ENCODE data around the gene PKM. TPM values are rescaled to one million over a fixed set of nuclear protein-coding genes. Genes with fewer than 3 reads are reported as not detected.

PKM gene
- total and polyA plus RNA-seq, 9 of the 15 experiments (the other 6 are each of a cell fraction or from before 2014, with no cell fraction given), result 140 to 825 (median 383) TPM

DNA sequence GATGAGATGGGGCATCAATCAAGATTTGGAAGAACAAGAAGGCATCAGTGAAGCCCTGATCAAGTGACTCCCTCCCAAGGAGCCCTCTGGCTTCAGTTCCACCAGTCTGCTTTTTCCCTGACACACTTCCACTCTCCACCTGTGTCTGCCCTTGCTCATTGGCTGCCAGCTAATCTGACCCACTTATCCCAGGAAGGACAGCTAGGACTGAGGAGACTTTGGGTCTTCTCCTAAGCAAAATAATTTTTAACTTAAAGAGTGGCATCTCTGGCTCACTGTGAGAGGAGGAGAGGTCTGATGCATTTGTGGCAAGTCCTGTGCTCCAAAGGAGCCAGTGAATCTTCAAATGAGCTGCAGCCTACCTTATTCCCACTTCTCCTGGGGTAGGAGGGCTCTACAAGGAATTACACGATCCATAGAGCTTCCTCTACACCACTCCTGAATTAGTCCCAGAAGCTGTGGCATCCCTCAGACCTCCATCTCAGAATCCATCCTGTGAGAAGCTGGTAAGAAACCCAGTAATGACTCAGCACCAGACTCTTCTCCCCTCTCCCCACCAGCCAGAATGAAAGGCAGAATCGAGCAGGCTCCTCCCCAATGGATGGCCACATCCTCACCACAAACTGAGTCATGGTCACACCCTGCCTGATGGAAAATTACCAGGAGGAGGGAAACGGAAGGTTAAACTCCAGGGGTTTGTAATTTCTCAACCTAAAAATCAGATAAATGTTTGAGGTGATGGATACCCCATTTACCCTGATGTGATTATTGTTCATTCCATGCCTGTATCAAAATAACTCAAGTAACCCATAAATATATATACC is 6.3 kb upstream of the PKM start (continued):
- TF ChIP-seq, protein P1, sequence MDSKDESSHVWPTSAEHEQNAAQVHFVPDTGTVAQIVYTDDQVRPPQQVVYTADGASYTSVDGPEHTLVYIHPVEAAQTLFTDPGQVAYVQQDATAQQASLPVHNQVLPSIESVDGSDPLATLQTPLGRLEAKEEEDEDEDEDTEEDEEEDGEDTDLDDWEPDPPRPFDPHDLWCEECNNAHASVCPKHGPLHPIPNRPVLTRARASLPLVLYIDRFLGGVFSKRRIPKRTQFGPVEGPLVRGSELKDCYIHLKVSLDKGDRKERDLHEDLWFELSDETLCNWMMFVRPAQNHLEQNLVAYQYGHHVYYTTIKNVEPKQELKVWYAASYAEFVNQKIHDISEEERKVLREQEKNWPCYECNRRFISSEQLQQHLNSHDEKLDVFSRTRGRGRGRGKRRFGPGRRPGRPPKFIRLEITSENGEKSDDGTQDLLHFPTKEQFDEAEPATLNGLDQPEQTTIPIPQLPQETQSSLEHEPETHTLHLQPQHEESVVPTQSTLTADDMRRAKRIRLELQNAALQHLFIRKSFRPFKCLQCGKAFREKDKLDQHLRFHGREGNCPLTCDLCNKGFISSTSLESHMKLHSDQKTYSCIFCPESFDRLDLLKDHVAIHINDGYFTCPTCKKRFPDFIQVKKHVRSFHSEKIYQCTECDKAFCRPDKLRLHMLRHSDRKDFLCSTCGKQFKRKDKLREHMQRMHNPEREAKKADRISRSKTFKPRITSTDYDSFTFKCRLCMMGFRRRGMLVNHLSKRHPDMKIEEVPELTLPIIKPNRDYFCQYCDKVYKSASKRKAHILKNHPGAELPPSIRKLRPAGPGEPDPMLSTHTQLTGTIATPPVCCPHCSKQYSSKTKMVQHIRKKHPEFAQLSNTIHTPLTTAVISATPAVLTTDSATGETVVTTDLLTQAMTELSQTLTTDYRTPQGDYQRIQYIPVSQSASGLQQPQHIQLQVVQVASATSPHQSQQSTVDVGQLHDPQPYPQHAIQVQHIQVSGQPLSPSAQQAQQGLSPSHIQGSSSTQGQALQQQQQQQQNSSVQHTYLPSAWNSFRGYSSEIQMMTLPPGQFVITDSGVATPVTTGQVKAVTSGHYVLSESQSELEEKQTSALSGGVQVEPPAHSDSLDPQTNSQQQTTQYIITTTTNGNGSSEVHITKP (IDR thresholded peaks at IDR 0.05; ENCODE audit: partially characterized antibody), result peak; percentile 67
- TF ChIP-seq SOX6 (IDR thresholded peaks at IDR 0.05) (peak; percentile 60; the same call in 1 of the 2 replicates), JUN (IDR thresholded peaks at IDR 0.05; ENCODE audit: borderline replicate concordance, low read depth, low read length) (peak; percentile 91), JUN (CRISPR knock-in tag; IDR thresholded peaks at IDR 0.05; ENCODE audit: borderline replicate concordance) (no peak), ZNF699 (CRISPR knock-in tag; IDR thresholded peaks at IDR 0.05; ENCODE audit: insufficient replicate concordance) (no peak), NFE2L1 (tag; IDR thresholded peaks at IDR 0.05; ENCODE audit: borderline replicate concordance, low read depth) (peak; percentile 81), DPF2 (IDR thresholded peaks at IDR 0.05) (peak; percentile 92), BACH1 (tag; IDR thresholded peaks at IDR 0.05) (peak; percentile 93)
- TF ChIP-seq, protein P2, sequence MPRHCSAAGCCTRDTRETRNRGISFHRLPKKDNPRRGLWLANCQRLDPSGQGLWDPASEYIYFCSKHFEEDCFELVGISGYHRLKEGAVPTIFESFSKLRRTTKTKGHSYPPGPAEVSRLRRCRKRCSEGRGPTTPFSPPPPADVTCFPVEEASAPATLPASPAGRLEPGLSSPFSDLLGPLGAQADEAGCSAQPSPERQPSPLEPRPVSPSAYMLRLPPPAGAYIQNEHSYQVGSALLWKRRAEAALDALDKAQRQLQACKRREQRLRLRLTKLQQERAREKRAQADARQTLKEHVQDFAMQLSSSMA (CRISPR knock-in tag; IDR thresholded peaks at IDR 0.05), result no peak
- TF ChIP-seq, protein P3, sequence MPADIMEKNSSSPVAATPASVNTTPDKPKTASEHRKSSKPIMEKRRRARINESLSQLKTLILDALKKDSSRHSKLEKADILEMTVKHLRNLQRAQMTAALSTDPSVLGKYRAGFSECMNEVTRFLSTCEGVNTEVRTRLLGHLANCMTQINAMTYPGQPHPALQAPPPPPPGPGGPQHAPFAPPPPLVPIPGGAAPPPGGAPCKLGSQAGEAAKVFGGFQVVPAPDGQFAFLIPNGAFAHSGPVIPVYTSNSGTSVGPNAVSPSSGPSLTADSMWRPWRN (IDR thresholded peaks at IDR 0.05; ENCODE audit: low read depth), result peak; percentile 47
- TF ChIP-seq, protein P4, sequence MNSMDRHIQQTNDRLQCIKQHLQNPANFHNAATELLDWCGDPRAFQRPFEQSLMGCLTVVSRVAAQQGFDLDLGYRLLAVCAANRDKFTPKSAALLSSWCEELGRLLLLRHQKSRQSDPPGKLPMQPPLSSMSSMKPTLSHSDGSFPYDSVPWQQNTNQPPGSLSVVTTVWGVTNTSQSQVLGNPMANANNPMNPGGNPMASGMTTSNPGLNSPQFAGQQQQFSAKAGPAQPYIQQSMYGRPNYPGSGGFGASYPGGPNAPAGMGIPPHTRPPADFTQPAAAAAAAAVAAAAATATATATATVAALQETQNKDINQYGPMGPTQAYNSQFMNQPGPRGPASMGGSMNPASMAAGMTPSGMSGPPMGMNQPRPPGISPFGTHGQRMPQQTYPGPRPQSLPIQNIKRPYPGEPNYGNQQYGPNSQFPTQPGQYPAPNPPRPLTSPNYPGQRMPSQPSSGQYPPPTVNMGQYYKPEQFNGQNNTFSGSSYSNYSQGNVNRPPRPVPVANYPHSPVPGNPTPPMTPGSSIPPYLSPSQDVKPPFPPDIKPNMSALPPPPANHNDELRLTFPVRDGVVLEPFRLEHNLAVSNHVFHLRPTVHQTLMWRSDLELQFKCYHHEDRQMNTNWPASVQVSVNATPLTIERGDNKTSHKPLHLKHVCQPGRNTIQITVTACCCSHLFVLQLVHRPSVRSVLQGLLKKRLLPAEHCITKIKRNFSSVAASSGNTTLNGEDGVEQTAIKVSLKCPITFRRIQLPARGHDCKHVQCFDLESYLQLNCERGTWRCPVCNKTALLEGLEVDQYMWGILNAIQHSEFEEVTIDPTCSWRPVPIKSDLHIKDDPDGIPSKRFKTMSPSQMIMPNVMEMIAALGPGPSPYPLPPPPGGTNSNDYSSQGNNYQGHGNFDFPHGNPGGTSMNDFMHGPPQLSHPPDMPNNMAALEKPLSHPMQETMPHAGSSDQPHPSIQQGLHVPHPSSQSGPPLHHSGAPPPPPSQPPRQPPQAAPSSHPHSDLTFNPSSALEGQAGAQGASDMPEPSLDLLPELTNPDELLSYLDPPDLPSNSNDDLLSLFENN (IDR thresholded peaks at IDR 0.05; ENCODE audit: low read depth in 2 of 2, low read length in 2 of 2), result 0 out of 4 replicates have a peak, but pooled peaks of 1 of the 2 experiments have one; percentile 30
- TF ChIP-seq, protein P5, sequence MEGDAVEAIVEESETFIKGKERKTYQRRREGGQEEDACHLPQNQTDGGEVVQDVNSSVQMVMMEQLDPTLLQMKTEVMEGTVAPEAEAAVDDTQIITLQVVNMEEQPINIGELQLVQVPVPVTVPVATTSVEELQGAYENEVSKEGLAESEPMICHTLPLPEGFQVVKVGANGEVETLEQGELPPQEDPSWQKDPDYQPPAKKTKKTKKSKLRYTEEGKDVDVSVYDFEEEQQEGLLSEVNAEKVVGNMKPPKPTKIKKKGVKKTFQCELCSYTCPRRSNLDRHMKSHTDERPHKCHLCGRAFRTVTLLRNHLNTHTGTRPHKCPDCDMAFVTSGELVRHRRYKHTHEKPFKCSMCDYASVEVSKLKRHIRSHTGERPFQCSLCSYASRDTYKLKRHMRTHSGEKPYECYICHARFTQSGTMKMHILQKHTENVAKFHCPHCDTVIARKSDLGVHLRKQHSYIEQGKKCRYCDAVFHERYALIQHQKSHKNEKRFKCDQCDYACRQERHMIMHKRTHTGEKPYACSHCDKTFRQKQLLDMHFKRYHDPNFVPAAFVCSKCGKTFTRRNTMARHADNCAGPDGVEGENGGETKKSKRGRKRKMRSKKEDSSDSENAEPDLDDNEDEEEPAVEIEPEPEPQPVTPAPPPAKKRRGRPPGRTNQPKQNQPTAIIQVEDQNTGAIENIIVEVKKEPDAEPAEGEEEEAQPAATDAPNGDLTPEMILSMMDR (IDR thresholded peaks at IDR 0.05 in 2 of 3, conservative IDR thresholded peaks at IDR 0.05 in 1 of 3; ENCODE audit: insufficient read depth in 2 of 3, low read depth in 1 of 3, low read length in 3 of 3), result peak in 1 of 3 experiments; percentile 4; a peak in 1 of 6 replicates
- TF ChIP-seq, protein P6, sequence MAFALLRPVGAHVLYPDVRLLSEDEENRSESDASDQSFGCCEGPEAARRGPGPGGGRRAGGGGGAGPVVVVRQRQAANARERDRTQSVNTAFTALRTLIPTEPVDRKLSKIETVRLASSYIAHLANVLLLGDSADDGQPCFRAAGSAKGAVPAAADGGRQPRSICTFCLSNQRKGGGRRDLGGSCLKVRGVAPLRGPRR (CRISPR knock-in tag; IDR thresholded peaks at IDR 0.05), result no peak
